GM10266 (cell line): Measurements from ENCODE around the gene KRT3.

Experiments
- DNase-seq: peaks from one replicate; pipeline ENCODE4 v3.0.0; 2012; ENCODE audit errors: extremely low spot score
- TF ChIP-seq, protein P1 (sequence below): IDR thresholded peaks from 2 replicates; pipeline ENCODE4 v1.5.1; 2012; ENCODE audit warnings: mild to moderate bottlenecking, low read depth; ENCODE audit not compliant: control insufficient read depth, insufficient read depth; ENCODE audit errors: missing control alignments

KRT3 gene

DNA sequence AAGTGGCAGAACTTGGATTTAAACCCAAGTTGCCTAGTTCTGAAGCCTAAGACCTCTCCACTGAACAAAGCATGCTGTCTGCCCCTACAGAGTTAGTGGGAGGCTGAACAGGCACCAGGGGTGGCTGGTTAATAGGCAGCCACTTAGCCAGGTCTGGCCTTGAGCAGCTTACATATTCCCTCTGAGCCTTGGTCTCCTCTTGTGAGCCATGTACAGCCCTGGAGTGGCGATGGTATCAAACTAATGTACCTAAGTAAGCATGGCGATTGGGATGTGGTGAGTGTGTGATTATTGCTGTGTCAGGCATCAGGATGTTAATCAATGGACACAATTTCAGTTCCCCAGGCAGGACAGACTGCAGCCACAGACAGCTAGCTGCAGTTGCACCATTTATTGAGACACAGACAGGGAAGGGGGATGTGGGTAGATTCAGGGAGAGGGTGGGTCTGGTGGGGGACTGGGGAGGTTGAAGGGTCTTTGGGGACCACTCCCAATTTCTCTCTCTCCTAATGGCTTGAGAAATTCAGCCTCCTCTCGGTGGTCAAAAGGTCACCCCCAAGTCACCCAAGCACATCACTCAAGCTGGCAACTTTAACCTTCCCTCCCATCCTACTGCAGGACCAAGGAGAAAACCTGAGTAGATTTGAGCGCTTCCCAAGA, 25.3 kb upstream of the KRT3 start:
- TF ChIP-seq, protein P1, sequence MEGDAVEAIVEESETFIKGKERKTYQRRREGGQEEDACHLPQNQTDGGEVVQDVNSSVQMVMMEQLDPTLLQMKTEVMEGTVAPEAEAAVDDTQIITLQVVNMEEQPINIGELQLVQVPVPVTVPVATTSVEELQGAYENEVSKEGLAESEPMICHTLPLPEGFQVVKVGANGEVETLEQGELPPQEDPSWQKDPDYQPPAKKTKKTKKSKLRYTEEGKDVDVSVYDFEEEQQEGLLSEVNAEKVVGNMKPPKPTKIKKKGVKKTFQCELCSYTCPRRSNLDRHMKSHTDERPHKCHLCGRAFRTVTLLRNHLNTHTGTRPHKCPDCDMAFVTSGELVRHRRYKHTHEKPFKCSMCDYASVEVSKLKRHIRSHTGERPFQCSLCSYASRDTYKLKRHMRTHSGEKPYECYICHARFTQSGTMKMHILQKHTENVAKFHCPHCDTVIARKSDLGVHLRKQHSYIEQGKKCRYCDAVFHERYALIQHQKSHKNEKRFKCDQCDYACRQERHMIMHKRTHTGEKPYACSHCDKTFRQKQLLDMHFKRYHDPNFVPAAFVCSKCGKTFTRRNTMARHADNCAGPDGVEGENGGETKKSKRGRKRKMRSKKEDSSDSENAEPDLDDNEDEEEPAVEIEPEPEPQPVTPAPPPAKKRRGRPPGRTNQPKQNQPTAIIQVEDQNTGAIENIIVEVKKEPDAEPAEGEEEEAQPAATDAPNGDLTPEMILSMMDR: no peak
- DNase-seq: no peak

DNA sequence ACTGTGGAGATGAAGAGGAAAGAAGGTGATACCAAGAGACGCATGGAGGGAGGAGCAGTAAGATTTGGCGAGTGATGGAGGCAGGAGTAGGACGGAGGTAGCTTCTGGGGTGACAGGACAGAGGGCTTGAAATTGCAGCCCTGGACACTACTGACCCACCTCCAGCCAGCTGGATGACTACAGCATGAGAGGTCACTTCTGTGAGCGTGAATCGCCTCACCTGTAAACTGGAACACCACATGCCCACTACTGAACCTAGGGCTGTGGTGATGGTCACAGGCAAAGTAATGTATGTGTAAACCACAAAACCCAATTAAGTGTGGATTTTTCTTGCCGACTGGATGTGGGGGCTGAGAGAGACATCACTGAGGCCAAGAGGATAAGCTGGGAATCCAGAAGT, 24.6 kb upstream of the KRT3 start:
- no peak for DNase-seq

DNA sequence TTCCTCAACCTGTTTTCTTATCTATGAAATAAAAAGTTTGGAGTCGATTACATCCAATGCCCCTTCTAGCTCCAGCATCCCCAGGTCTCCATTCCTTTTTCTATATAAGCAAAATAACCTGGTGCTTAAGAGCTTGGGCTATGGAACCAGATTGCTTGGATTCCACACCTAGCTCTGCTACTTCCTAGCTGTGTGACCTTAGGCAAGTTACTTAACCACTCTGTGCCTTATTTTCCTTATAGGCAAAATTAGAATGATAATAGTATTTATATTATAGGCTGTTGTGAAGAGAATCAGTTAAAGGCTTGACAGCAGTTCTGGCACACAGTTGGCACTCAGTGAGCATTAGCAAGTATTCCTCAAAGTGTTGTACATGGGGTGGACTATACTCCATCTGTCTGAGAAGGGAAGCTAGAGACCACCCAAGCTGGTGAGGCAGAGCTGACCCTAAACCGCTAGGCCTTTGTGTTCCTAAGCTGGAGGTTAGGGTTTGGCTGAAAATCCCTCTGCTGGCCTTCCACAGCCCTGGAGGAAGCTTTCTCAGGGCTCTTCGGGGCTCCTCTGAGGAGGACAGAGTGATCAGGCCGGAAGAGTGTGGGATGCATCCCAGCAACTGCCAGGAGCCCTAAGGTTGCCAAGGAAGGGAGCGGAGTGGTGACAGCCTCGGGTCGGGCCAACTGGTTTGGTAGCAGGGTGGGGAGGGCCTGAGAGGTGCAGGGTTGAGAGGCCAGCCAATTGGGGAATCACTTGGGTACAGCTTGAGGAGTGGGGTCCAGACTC, 24.0 kb upstream of the KRT3 start:
- TF ChIP-seq, protein P1: no peak
- no peak for DNase-seq

More for the DNA sequence above, 24.6 kb upstream of the KRT3 start:
- TF ChIP-seq, protein P1: no peak

DNA sequence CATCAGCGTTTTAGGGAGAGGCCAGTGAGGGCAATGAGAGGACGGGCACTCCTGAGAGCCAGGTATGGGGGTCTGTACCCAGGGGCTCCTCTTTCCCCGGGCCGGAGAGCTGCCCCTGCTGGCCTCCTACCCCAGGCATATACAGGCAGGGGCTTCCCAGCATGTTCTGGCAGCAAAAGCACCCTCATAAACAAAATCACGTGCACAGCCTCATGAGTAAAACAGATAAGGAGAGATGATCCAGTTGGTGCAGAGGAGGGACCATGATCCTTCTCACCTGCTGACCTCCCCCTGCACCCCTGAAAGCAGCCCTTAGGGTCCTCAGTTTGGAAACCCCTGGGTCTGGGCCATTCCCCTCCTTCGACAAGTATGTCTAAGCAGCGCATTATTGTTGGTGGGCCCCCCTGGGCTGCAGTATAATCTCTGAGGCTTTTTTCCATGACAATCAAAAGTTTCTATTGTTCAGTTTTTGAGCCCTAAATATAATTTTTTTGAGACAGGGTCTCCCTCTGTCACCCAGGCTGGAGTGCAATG, 23.0 kb upstream of the KRT3 start:
- TF ChIP-seq, protein P1: no peak
- no peak for DNase-seq

DNA sequence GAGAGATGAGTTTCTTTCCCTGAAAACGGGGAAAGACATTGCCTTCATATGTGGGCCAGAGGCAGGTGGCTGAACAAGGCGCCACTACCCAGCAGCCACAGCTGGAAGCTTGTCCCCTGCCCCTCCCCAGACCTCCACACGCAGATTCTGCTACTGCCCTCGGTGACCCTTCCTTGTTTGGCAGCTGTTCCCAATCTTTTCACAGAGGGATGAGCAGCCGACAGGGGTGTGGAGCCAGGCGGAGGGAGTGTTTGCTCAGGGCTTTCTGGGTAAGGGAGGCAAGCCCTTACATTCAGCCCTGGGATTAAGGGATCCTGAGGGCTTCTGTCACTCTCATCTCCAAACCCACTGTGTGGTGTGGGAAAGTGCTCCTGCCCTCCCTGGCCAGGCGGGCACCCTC, 22.5 kb upstream of the KRT3 start:
- TF ChIP-seq, protein P1: no peak
- DNase-seq: no peak

DNA sequence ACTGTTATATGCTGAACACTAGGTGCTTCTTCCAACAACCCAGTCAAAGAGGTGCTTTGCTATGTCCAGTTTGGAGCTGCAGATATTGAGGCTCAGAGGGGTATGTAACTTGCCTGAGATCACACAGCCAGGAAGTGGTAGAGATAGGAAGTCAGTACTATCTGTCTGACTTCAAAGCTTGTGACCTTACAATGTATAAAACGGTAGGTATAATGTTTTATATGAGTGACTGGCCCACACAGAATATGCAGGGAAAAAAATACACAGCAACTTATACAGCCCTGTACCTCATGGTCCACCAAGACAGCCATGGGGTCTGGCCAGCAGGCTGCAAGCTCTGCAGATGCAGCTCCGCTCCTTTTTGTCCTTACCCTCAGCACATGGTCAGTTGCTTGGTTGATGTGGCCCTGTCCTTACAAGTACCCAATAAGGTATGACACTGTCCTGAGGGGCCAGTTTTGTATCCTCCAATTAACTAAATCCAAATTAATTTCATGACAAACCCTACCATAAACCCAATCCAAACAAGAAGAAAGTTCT, 21.9 kb upstream of the KRT3 start:
- TF ChIP-seq, protein P1: no peak
- DNase-seq: no peak

DNA sequence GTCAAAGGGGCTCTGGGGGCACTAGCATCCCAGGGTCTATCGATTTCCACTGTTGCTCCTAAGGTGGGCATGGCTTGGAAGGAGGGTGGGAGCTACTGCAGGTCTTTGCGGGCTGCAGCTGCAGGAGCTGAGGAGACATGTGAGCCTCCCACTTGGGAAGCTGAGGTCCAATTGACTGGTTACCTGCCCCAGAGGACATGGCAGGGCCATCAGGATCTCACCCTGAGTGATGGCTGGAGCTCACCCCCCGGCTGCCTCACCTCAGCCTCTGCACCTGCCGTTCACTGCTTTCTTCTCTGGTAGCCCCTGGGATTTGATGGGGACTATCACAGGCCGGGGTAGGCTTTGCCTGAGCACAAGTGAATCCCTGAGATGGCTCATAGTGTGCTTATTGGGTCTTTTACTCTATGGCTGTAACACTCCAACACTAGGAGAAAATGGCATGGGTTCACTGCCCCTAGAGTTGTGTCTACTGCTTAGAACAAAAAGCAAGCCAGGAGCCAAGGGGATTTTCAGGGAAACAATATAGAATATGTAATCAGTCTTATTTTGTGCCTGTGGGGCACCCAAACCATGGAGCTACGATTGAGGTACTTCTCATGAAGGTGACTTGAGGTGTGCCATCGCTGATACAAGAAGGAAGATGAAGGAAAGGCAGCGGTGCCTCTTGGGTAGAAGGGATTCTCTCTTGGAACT, 21.2 kb upstream of the KRT3 start:
- TF ChIP-seq, protein P1: no peak
- DNase-seq: no peak
